HG03060 (cell line): ENCODE measurements around the gene PDCD4.

ENCODE experiments used
- ATAC-seq: cut with Tn5 transposase; IDR thresholded peaks from one replicate; pipeline ENCODE4 v1.9.1; 2021; ENCODE audit warnings: low read depth, moderate number of reproducible peaks; ENCODE audit not compliant: unreplicated experiment

Gene PDCD4

GRCh38 chr10:110841767-110842267, 29.9 kb upstream of the PDCD4 start:
- peak; percentile 55 for ATAC-seq

GRCh38 chr10:110842326-110842904, 29.3 kb upstream of the PDCD4 start:
- ATAC-seq = no peak

- peak; percentile 70 for ATAC-seq
Observed at GRCh38 chr10:110843031-110843430, 28.7 kb upstream of the PDCD4 start.

- ATAC-seq = no peak
Observed at GRCh38 chr10:110843796-110844616, 27.7 kb upstream of the PDCD4 start.

GRCh38 chr10:110844617-110844881, 27.2 kb upstream of the PDCD4 start:
- ATAC-seq = no peak

GRCh38 chr10:110845192-110845755, 26.5 kb upstream of the PDCD4 start:
- no peak for ATAC-seq

GRCh38 chr10:110845756-110846620, 25.7 kb upstream of the PDCD4 start:
- ATAC-seq = no peak

- ATAC-seq = no peak
Observed at GRCh38 chr10:110847374-110847773, 24.4 kb upstream of the PDCD4 start.

- no peak for ATAC-seq
Observed at GRCh38 chr10:110848106-110848505, 23.6 kb upstream of the PDCD4 start.

- ATAC-seq = no peak
Observed at GRCh38 chr10:110850099-110850498, 21.6 kb upstream of the PDCD4 start.

- no peak for ATAC-seq
Observed at GRCh38 chr10:110851020-110851612, 20.6 kb upstream of the PDCD4 start.

GRCh38 chr10:110852255-110852896, 19.4 kb upstream of the PDCD4 start:
- ATAC-seq = no peak

GRCh38 chr10:110852947-110853346, 18.8 kb upstream of the PDCD4 start:
- no peak for ATAC-seq

GRCh38 chr10:110853921-110854605, 17.7 kb upstream of the PDCD4 start:
- ATAC-seq = no peak

GRCh38 chr10:110857265-110858171, 14.2 kb upstream of the PDCD4 start:
- peak; percentile 50 for ATAC-seq

- no peak for ATAC-seq
Observed at GRCh38 chr10:110858297-110858934, 13.3 kb upstream of the PDCD4 start.

- ATAC-seq = no peak
Observed at GRCh38 chr10:110859206-110859972, 12.3 kb upstream of the PDCD4 start.
